ENCODE data around the gene EIF2D.

Gene EIF2D

GRCh38 chr1:206558794-206559671 lies 53.2 kb downstream of the EIF2D start:
- Histone ChIP-seq H3K36me3 (ENCODE audit: low read length) (0 out of 2 replicates have a peak, but pooled peaks cover under 1% of the 10 kb centered on the region), H4K20me1 (ENCODE audit: low read depth, low read length) (no peaks in the 10 kb centered on the region), H2AFZ (ENCODE audit: low read depth, low read length, severe bottlenecking) (no peak overlapping the region), H3K9me3 (ENCODE audit: insufficient read depth, low read length) (no peaks in the 10 kb centered on the region), H3K27me3 (ENCODE audit: low read length) (no peaks in the 10 kb centered on the region), H3K9me2 (replicated peaks; ENCODE audit: insufficient read depth, low read length) (no peaks in the 10 kb centered on the region), H3K27ac (ENCODE audit: low read depth, low read length) (peak overlapping the region; percentile 91), H3K79me2 (ENCODE audit: insufficient read depth, low read length) (peaks cover 39% of the 10 kb centered on the region), H3F3A (ENCODE audit: insufficient read depth) (peaks cover 25% of the 10 kb centered on the region), H3K9ac (ENCODE audit: low read length) (peak overlapping the region; percentile 90), H3K4me3 (ENCODE audit: insufficient read depth, low read length, poor library complexity, severe bottlenecking) (peak overlapping the region; percentile 70), H3K4me2 (ENCODE audit: low read depth, low read length, poor library complexity, severe bottlenecking) (peak overlapping the region; percentile 92)
- no peak for TF ChIP-seq CTCF (IDR thresholded peaks at IDR 0.05; ENCODE audit: insufficient read depth, low read length, poor library complexity, severe bottlenecking)
- TF ChIP-seq EZH2phosphoT487 (conservative IDR thresholded peaks at IDR 0.05; ENCODE audit: low read length): no peak

- H3K79me2 ChIP-seq (ENCODE audit: insufficient read depth, low read length): peaks cover 32% of the 10 kb centered on the region
- no peak for TF ChIP-seq EZH2phosphoT487 (conservative IDR thresholded peaks at IDR 0.05; ENCODE audit: low read length)
- TF ChIP-seq CTCF (IDR thresholded peaks at IDR 0.05; ENCODE audit: insufficient read depth, low read length, poor library complexity, severe bottlenecking): no peak
- no peaks in the 10 kb centered on the region for H3K36me3 ChIP-seq (ENCODE audit: low read length)
- peak overlapping the region; percentile 70 for H3K4me3 ChIP-seq (ENCODE audit: insufficient read depth, low read length, poor library complexity, severe bottlenecking)
- no peaks in the 10 kb centered on the region for H3K9me3 ChIP-seq (ENCODE audit: insufficient read depth, low read length)
- H3K9ac ChIP-seq (ENCODE audit: low read length): peak overlapping the region; percentile 90
- H2AFZ ChIP-seq (ENCODE audit: low read depth, low read length, severe bottlenecking): peak overlapping the region; percentile 22
- peak overlapping the region; percentile 92 for H3K4me2 ChIP-seq (ENCODE audit: low read depth, low read length, poor library complexity, severe bottlenecking)
- peaks cover 25% of the 10 kb centered on the region for H3F3A ChIP-seq (ENCODE audit: insufficient read depth)
- no peaks in the 10 kb centered on the region for H3K27me3 ChIP-seq (ENCODE audit: low read length)
- H3K9me2 ChIP-seq (replicated peaks; ENCODE audit: insufficient read depth, low read length): no peaks in the 10 kb centered on the region
- H3K27ac ChIP-seq (ENCODE audit: low read depth, low read length): peak overlapping the region; percentile 91
- H4K20me1 ChIP-seq (ENCODE audit: low read depth, low read length): no peaks in the 10 kb centered on the region
These were observed 54.4 kb downstream of the EIF2D start for GRCh38 chr1:206557636-206558473.

- Histone ChIP-seq H3K4me3 (ENCODE audit: insufficient read depth, low read length, poor library complexity, severe bottlenecking) (peak overlapping the region; percentile 70), H3K4me2 (ENCODE audit: low read depth, low read length, poor library complexity, severe bottlenecking) (peak overlapping the region; percentile 92), H3F3A (ENCODE audit: insufficient read depth) (peaks cover 25% of the 10 kb centered on the region), H2AFZ (ENCODE audit: low read depth, low read length, severe bottlenecking) (peak overlapping the region; percentile 8), H3K9me3 (ENCODE audit: insufficient read depth, low read length) (no peaks in the 10 kb centered on the region), H3K27ac (ENCODE audit: low read depth, low read length) (peak overlapping the region; percentile 91), H3K9me2 (replicated peaks; ENCODE audit: insufficient read depth, low read length) (no peaks in the 10 kb centered on the region), H4K20me1 (ENCODE audit: low read depth, low read length) (no peaks in the 10 kb centered on the region), H3K9ac (ENCODE audit: low read length) (peak overlapping the region; percentile 90), H3K27me3 (ENCODE audit: low read length) (no peaks in the 10 kb centered on the region), H3K79me2 (ENCODE audit: insufficient read depth, low read length) (peaks cover 32% of the 10 kb centered on the region), H3K36me3 (ENCODE audit: low read length) (no peaks in the 10 kb centered on the region)
- TF ChIP-seq EZH2phosphoT487 (conservative IDR thresholded peaks at IDR 0.05; ENCODE audit: low read length) (no peak), CTCF (IDR thresholded peaks at IDR 0.05; ENCODE audit: insufficient read depth, low read length, poor library complexity, severe bottlenecking) (no peak)
These were observed 55.3 kb downstream of the EIF2D start for GRCh38 chr1:206556750-206557635.

Data from SU-DHL-6 (cell line).